PFSK-1 (cell line): Measurements from ENCODE around the gene RPTOR.

Experiments
- POLR2AphosphoS5 ChIP-seq: IDR thresholded peaks from 2 replicates; pipeline ENCODE4 v1.6.1; 2012; ENCODE audit warnings: low read depth, mild to moderate bottlenecking, control low read depth, low read length, moderate library complexity
- SIN3A ChIP-seq: IDR thresholded peaks from 2 replicates; pipeline ENCODE4 v1.6.1; 2012; ENCODE audit warnings: mild to moderate bottlenecking, low read length, moderate library complexity, borderline replicate concordance; ENCODE audit not compliant: insufficient read depth
- TAF1 ChIP-seq: IDR thresholded peaks from 2 replicates; pipeline ENCODE4 v1.6.1; 2012; ENCODE audit warnings: low read length, control low read depth, borderline replicate concordance; ENCODE audit not compliant: insufficient read depth

DNA sequence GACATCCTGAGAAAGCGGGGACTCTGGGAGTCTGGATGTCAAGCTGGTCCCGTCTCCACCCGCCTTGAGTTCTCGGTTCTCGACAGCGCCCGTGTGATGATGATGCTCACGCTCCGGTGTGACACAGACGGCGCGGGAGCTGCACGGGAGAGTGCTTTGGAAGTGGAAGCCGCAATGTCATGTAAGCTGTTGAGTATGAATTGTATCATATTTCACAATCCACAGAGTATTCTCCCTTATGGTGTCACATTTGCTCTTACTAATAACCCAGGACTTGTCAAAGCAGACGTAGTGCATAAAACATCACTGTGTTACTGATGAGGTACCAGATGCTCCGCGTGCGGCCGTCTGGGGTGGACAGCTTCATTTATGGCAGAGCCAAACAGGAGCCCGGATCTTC lies 229.5 kb downstream of the RPTOR start:
- TF ChIP-seq SIN3A (no peak), POLR2AphosphoS5 (no peak), TAF1 (no peak)
